BJ (cell line): ENCODE data around the gene SNX27. TPM values are rescaled to one million over a fixed set of nuclear protein-coding genes. Genes with fewer than 3 reads are reported as not detected.
"Not testable (repeated sequence)": the region's sequence is repeated elsewhere in the genome, so short reads cannot be mapped to it uniquely, and the experiment has no call there.

ENCODE experiments used
- CTCF ChIA-PET: fragments of 350-600 bp; formaldehyde crosslinking; extraction: SDS; loops from one replicate; lab custom pipeline; 2021; ENCODE audit warnings: antibody characterized with exemption, inconsistent platforms; lab: Yijun Ruan, JAX
- POLR2A ChIA-PET: fragments of 300-600 bp; sonication (Branson Sonifier 250); formaldehyde crosslinking; extraction: SDS; loops from one replicate; lab custom pipeline; 2021; ENCODE audit warnings: antibody characterized with exemption; lab: Charles Lee
- DNase-seq: peaks from one replicate; pipeline ENCODE4 v3.0.0-alpha.2; 2011; ENCODE audit warnings: low read depth
- H3K27me3 ChIP-seq: 2 replicates; pipeline ENCODE4 v1.6.0; 2011; ENCODE audit warnings: low read length; ENCODE audit not compliant: control insufficient read depth, insufficient read depth
- H3K36me3 ChIP-seq: 2 replicates; pipeline ENCODE4 v1.5.1; 2011; ENCODE audit warnings: low read length; ENCODE audit not compliant: control insufficient read depth, insufficient read depth
- H3K4me3 ChIP-seq: 2 replicates; pipeline ENCODE4 v1.5.1; 2011; ENCODE audit warnings: low read depth, mild to moderate bottlenecking, control low read depth, low read length
- CTCF ChIP-seq: IDR thresholded peaks from 2 replicates; pipeline ENCODE4 v1.5.1; 2011; ENCODE audit warnings: low read depth, mild to moderate bottlenecking, control low read depth, inconsistent platforms, low read length, moderate library complexity; ENCODE audit not compliant: insufficient read depth
- polyA plus RNA-seq: library from polyadenylated mRNA; depleted of rRNA; stranded (reverse); fragments of >200 nt; gene quantifications from 2 replicates; pipeline ENCODE4 v1.2.3, GENCODE V29; 2011

The SNX27 gene
- polyA plus RNA-seq, 1 experiment: 7.0 TPM

- CTCF ChIA-PET: interaction anchor here (0.6 to 1.7 kb wide), 6 partner anchors 36 to 285 kb away, joined by 3 to 7 read pairs (median 6); no protein-coding TSS in a partner anchor
- no peak for DNase-seq
- peaks cover 15% of the 10 kb centered on the region for H3K27me3 ChIP-seq
Observed at GRCh38 chr1:151729157-151729965, 117.5 kb downstream of the SNX27 start.

GRCh38 chr1:151729966-151730291 is 118.1 kb downstream of the SNX27 start:
- no peak for DNase-seq
- CTCF ChIA-PET: interaction anchor here (0.9 kb wide), 1 partner anchor 195 kb away, joined by 3 read pairs; no protein-coding TSS in a partner anchor

More at GRCh38 chr1:151729157-151729965, 117.5 kb downstream of the SNX27 start:
- no peaks in the 10 kb centered on the region for H3K36me3 ChIP-seq
- no peak overlapping the region for H3K4me3 ChIP-seq
- POLR2A ChIA-PET: no interaction called here
- no peak for TF ChIP-seq CTCF

GRCh38 chr1:151733126-151733525 is 121.3 kb downstream of the SNX27 start:
- peaks cover 8% of the 10 kb centered on the region for H3K27me3 ChIP-seq
- no peaks in the 10 kb centered on the region for H3K36me3 ChIP-seq
- TF ChIP-seq CTCF: no peak
- ChIA-PET CTCF (interaction anchor here (2.1 to 3.0 kb wide), 4 partner anchors 34 to 229 kb away, joined by 6 to 27 read pairs (median 14); no protein-coding TSS in a partner anchor), POLR2A (no interaction called here)
- H3K4me3 ChIP-seq: no peak overlapping the region
- DNase-seq: no peak

More at GRCh38 chr1:151729966-151730291, 118.1 kb downstream of the SNX27 start:
- no peak for TF ChIP-seq CTCF
- H3K27me3 ChIP-seq: peaks cover 15% of the 10 kb centered on the region
- POLR2A ChIA-PET: no interaction called here
- no peaks in the 10 kb centered on the region for H3K36me3 ChIP-seq
- H3K4me3 ChIP-seq: no peak overlapping the region

GRCh38 chr1:151733995-151734394 is 122.1 kb downstream of the SNX27 start:
- CTCF ChIA-PET: interaction anchor here (0.8 to 3.0 kb wide), 21 partner anchors 10 to 433 kb away, joined by 3 to 27 read pairs (median 6); partner anchors contain the start of genes MRPL9 and TUFT1
- DNase-seq, H3K36me3 ChIP-seq, POLR2A ChIA-PET, H3K4me3 ChIP-seq, H3K27me3 ChIP-seq: not testable (repeated sequence)

GRCh38 chr1:151737026-151737425 is 125.2 kb downstream of the SNX27 start:
- no peak for TF ChIP-seq CTCF
- Histone ChIP-seq H3K27me3 (peaks cover 4% of the 10 kb centered on the region), H3K4me3 (no peak overlapping the region), H3K36me3 (no peaks in the 10 kb centered on the region)
- ChIA-PET CTCF (interaction anchor here (1.3 to 1.8 kb wide), 2 partner anchors 19 to 44 kb away, joined by 3 to 5 read pairs; no protein-coding TSS in a partner anchor), POLR2A (no interaction called here)
- DNase-seq: no peak
